OCI-LY1 (cell line): ENCODE data around the gene NRP1.

ENCODE experiments used
- H2AFZ ChIP-seq: fragments of 200-600 bp; sonication (generic), shearing (Covaris generic); 2 replicates; pipeline ENCODE4 v1.6.0; 2014; ENCODE audit warnings: antibody characterized with exemption, mild to moderate bottlenecking, low read length
- H3F3A ChIP-seq: fragments of 200-600 bp; sonication (generic), shearing (Covaris generic); 2 replicates; pipeline ENCODE4 v1.6.0; 2014; ENCODE audit warnings: mild to moderate bottlenecking, antibody characterized with exemption, low read length, moderate library complexity; ENCODE audit not compliant: insufficient read depth
- H3K27ac ChIP-seq: fragments of 200-600 bp; sonication (generic); 2 replicates; pipeline ENCODE4 v1.5.1; 2014; ENCODE audit warnings: low read length, mixed run types, mild to moderate bottlenecking, low read depth; ENCODE audit not compliant: poor library complexity, severe bottlenecking
- H3K27me3 ChIP-seq: fragments of 200-600 bp; sonication (generic); 2 replicates; pipeline ENCODE4 v1.6.0; 2014; ENCODE audit warnings: antibody characterized with exemption, mild to moderate bottlenecking, low read length, moderate library complexity; ENCODE audit not compliant: insufficient read depth
- H3K36me3 ChIP-seq: fragments of 200-600 bp; sonication (generic); 2 replicates; pipeline ENCODE4 v1.6.1; 2014; ENCODE audit warnings: mild to moderate bottlenecking, antibody characterized with exemption, low read length, moderate library complexity, mixed read lengths; ENCODE audit not compliant: insufficient read depth
- H3K4me1 ChIP-seq: fragments of 200-600 bp; sonication (generic); 2 replicates; pipeline ENCODE4 v1.5.1; 2014; ENCODE audit warnings: mild to moderate bottlenecking, low read length, moderate library complexity; ENCODE audit not compliant: insufficient read depth, severe bottlenecking
- H3K4me2 ChIP-seq: fragments of 200-600 bp; sonication (generic), shearing (Covaris generic); 2 replicates; pipeline ENCODE4 v1.6.1; 2014; ENCODE audit warnings: low read length
- H3K4me3 ChIP-seq: fragments of 200-600 bp; sonication (generic); 2 replicates; pipeline ENCODE4 v1.5.1; 2014; ENCODE audit warnings: low read length, low read depth, mild to moderate bottlenecking, mixed read lengths; ENCODE audit not compliant: poor library complexity, severe bottlenecking
- H3K79me2 ChIP-seq: fragments of 200-600 bp; shearing (Covaris generic); 2 replicates; pipeline ENCODE4 v1.6.1; 2016; ENCODE audit warnings: mixed run types, low read length, mixed read lengths; ENCODE audit not compliant: insufficient read depth
- H3K9ac ChIP-seq: fragments of 200-600 bp; sonication (generic), shearing (Covaris generic); 2 replicates; pipeline ENCODE4 v1.6.1; 2014; ENCODE audit warnings: mild to moderate bottlenecking, low read length, mixed read lengths
- H3K9me2 ChIP-seq: fragments of 200-600 bp; sonication (generic), shearing (Covaris generic); 2 replicates; pipeline ENCODE4 v1.6.1; 2014; ENCODE audit warnings: low read depth, mild to moderate bottlenecking, low read length, mixed read lengths
- H3K9me3 ChIP-seq: fragments of 200-600 bp; shearing (Covaris generic); 2 replicates; pipeline ENCODE4 v1.6.1; 2014; ENCODE audit warnings: low read length, mixed read lengths
- H4K20me1 ChIP-seq: fragments of 200-600 bp; sonication (generic), shearing (Covaris generic); 2 replicates; pipeline ENCODE4 v1.6.0; 2016; ENCODE audit warnings: mild to moderate bottlenecking, low read length; ENCODE audit not compliant: insufficient read depth
- EZH2 ChIP-seq: fragments of 200-600 bp; sonication (generic), shearing (Covaris generic); IDR thresholded peaks from 2 replicates; pipeline ENCODE4 v1.8.0; 2017; ENCODE audit warnings: borderline replicate concordance, mixed run types, mild to moderate bottlenecking, antibody characterized with exemption, low read length, moderate library complexity, mixed read lengths
- TF ChIP-seq, protein P1 (sequence below): fragments of 200-600 bp; sonication (generic), shearing (Covaris generic); IDR thresholded peaks from 2 replicates; pipeline ENCODE4 v1.5.1; 2017; ENCODE audit warnings: mild to moderate bottlenecking, antibody characterized with exemption, low read length, moderate library complexity, mixed read lengths

NRP1 gene

DNA sequence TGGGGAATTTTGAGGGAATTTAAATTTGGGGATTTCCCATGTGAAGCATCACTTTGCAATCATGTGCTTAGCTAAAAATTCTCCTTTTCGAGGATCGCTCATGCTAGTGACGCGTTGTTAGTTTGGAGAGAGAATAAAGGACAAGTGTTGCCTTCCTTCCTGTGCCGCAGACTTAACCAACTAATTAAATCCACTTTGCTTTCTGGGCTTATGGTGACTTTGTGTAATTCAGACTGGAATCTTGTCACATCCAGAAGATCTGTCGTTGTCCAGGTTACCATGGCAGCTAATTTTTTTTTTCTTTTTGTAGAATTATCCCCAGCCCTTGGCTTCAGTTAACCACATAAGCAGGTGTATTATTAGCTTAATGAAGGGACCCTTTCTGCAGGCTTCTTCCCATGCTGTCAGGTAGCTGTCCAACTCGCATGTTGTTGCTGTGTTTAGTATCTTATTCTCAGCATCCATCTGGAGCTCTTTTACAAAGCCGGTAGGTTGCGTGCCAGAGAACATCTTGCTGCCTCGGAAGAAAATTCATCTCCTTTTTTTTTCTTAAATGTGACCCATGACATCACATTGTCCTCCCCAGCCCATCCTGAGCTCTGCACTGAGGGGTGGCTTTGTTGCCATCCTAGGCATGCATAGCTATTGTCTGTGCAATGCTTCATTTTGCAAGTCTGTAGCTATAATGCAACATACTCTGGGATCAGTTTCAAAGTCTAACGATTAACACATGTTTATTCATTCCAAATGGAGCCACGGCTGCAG is 47.2 kb upstream of the NRP1 start:
- TF ChIP-seq EZH2 = no peak
- TF ChIP-seq, protein P1, sequence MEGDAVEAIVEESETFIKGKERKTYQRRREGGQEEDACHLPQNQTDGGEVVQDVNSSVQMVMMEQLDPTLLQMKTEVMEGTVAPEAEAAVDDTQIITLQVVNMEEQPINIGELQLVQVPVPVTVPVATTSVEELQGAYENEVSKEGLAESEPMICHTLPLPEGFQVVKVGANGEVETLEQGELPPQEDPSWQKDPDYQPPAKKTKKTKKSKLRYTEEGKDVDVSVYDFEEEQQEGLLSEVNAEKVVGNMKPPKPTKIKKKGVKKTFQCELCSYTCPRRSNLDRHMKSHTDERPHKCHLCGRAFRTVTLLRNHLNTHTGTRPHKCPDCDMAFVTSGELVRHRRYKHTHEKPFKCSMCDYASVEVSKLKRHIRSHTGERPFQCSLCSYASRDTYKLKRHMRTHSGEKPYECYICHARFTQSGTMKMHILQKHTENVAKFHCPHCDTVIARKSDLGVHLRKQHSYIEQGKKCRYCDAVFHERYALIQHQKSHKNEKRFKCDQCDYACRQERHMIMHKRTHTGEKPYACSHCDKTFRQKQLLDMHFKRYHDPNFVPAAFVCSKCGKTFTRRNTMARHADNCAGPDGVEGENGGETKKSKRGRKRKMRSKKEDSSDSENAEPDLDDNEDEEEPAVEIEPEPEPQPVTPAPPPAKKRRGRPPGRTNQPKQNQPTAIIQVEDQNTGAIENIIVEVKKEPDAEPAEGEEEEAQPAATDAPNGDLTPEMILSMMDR = no peak
- Histone ChIP-seq H4K20me1 (no peaks in the 10 kb centered on the region), H3K4me3 (no peak overlapping the region), H3K9me3 (no peaks in the 10 kb centered on the region), H3K79me2 (no peaks in the 10 kb centered on the region), H3K4me1 (no peaks in the 10 kb centered on the region), H3K9ac (no peak overlapping the region), H3F3A (no peaks in the 10 kb centered on the region), H3K36me3 (no peaks in the 10 kb centered on the region), H2AFZ (no peak overlapping the region), H3K9me2 (no peaks in the 10 kb centered on the region), H3K27ac (no peak overlapping the region), H3K4me2 (no peak overlapping the region), H3K27me3 (no peaks in the 10 kb centered on the region)

DNA sequence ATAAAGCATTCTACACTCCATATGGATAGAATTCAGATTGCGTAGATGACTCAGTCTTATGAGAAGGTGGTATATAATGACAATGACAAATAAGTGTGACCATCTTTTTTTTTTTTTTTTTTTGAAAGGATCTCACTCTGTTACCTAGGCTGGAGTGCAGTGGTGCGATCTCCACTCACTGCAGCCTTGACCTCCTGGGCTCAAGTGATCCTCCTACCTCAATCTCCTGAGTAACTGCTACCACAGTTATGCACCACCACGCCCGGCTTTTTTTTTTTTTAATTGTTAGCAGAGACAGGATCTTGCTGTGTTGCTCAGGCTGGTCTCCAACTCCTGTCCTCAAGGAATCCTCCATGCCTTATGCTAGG is 43.2 kb upstream of the NRP1 start:
- Histone ChIP-seq H3F3A (no peaks in the 10 kb centered on the region), H3K79me2 (no peaks in the 10 kb centered on the region), H3K4me1 (no peaks in the 10 kb centered on the region), H2AFZ (no peak overlapping the region), H3K27ac (no peak overlapping the region), H4K20me1 (no peaks in the 10 kb centered on the region), H3K27me3 (no peaks in the 10 kb centered on the region), H3K9me2 (no peaks in the 10 kb centered on the region), H3K9ac (no peak overlapping the region), H3K4me3 (no peak overlapping the region), H3K36me3 (no peaks in the 10 kb centered on the region), H3K4me2 (no peak overlapping the region), H3K9me3 (no peaks in the 10 kb centered on the region)
- TF ChIP-seq, protein P1 = no peak
- no peak for TF ChIP-seq EZH2

DNA sequence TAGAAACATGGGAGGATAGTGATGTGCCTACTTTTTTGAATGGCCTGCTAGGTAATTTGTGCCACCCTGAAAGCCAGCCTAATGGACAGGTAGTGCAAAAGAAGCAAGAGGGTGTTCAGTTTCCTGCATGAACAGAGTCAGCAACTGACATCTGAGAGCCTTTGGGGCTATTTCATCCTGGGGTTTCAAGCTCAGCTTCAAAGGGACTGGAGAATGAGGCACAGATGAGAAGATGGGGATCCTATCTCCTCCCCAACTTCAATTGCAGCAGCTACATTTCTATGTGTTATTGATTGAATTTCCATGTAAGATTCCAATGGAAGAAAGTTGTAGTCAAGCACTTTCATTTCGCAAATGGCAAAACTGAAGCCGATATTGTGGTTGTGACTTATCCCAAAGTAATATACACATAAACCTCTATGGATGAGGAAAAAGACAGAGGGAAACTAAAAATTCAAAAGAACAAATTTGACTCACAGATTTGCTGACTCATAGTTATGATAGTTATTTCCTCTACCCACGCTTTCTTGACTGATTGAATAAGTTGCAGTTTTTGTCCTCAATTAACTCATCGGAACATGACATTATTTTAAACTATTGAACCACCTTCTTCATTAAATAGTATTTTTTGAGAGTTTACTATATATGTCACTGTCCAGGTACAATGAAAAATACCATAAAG is 42.6 kb upstream of the NRP1 start:
- Histone ChIP-seq H3K9ac (no peak overlapping the region), H3K36me3 (no peaks in the 10 kb centered on the region), H3K4me2 (no peak overlapping the region), H3F3A (no peaks in the 10 kb centered on the region), H2AFZ (no peak overlapping the region), H3K9me2 (no peaks in the 10 kb centered on the region), H3K27ac (no peak overlapping the region), H3K79me2 (no peaks in the 10 kb centered on the region), H3K27me3 (no peaks in the 10 kb centered on the region), H3K4me1 (no peaks in the 10 kb centered on the region), H3K4me3 (no peak overlapping the region), H3K9me3 (no peaks in the 10 kb centered on the region), H4K20me1 (no peaks in the 10 kb centered on the region)
- TF ChIP-seq EZH2 = no peak
- TF ChIP-seq, protein P1 = no peak
